Thyroid gland (tissue), 4 donors: Measurements from ENCODE around the gene BICD2.

Experiments used
- CTCF ChIP-seq, 6 experiments: fragments of 200-600 bp in 3 of 6; fragments of 450-650 bp in 3 of 6; sonication (generic) in 3 of 6; IDR thresholded peaks; one replicate each; pipeline ENCODE4 v1.5.1; 2016 to 2019; ENCODE audit warnings: antibody characterized with exemption in 6 of 6, mild to moderate bottlenecking in 2 of 6, inconsistent platforms in 1 of 6, moderate library complexity in 1 of 6
- POLR2A ChIP-seq, 2 donors: fragments of 450-650 bp; IDR thresholded peaks; one replicate each; pipeline ENCODE4 v1.6.1; 2017; ENCODE audit warnings: antibody characterized with exemption in 2 of 2, mild to moderate bottlenecking in 2 of 2, moderate library complexity in 1 of 2

DNA sequence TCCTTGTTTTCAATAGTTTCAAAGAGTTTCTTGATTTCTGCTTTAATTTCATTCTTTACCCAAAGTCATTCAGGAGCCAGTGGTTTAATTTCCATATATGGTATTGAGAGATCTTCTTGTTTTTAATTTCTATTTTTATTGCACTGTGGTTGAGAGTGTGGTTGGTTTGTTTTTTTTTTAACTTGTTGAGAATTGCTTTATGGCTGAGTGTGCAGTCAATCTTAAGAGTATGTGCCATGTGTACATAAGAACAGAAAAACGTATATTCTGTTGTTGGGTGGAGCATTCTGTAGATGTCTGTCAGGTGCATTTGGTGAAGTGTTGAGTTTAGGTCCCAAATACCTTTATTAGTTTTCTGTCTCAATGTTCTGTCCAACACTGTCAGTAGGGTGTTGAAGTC, 68.0 kb downstream of the BICD2 start:
- TF ChIP-seq CTCF (IDR thresholded peaks at IDR 0.05) (no peak), POLR2A (IDR thresholded peaks at IDR 0.05) (no peak)
